Activated naive CD4-positive, alpha-beta T cell treated with anti-CD3 and anti-CD28 coated beads, Interleukin-2, amount 50 U/mL, for 72 hours (primary cell): ENCODE data around the gene PLA2R1. TPM values are rescaled to one million over a fixed set of nuclear protein-coding genes. Genes with fewer than 3 reads are reported as not detected.

Experiments
- ATAC-seq, 2 donors: fragments of 150-1000 bp; cut with Tn5 transposase; 2 replicates each; pipeline ENCODE4 v1.10.0; 2021; ENCODE audit warnings: mild to moderate bottlenecking in 2 of 2, moderate library complexity in 2 of 2
- DNase-seq, 2 donors: peaks; one replicate each; pipeline ENCODE4 v3.0.0; 2021 to 2022; ENCODE audit warnings: low spot score in 2 of 2
- H3K27ac Mint-ChIP-seq, 2 donors: one replicate each; pipeline ENCODE4 v1.8.0; 2022; ENCODE audit warnings: mild to moderate bottlenecking in 2 of 2, mixed read lengths in 2 of 2
- H3K36me3 Mint-ChIP-seq, 2 donors: one replicate each; pipeline ENCODE4 v1.8.0; 2022; ENCODE audit warnings: mixed read lengths in 2 of 2
- H3K9me3 Mint-ChIP-seq, 2 donors: one replicate each; pipeline ENCODE4 v1.8.0; 2022; ENCODE audit warnings: mixed read lengths in 2 of 2
- total RNA-seq, 2 donors: library from RNA; stranded (reverse); gene quantifications; one replicate each; pipeline ENCODE4 v1.2.3, GENCODE V29; 2022

The PLA2R1 gene
- total RNA-seq, 2 donors from 2014 or later = not detected

GRCh38 chr2:159939946-159940345 is 122.5 kb downstream of the PLA2R1 start:
- DNase-seq (no peak), ATAC-seq (peak in 1 of 2 donors; percentile 22)
- Mint-ChIP-seq H3K27ac (no peak overlapping the region), H3K9me3 (peaks cover 0 to 5% of the 10 kb centered on the region in 2 donors), H3K36me3 (peaks cover 0 to 5% of the 10 kb centered on the region in 2 donors)

GRCh38 chr2:159938395-159938794 is 124.0 kb downstream of the PLA2R1 start:
- Mint-ChIP-seq H3K9me3 (peaks cover 0 to 5% of the 10 kb centered on the region in 2 donors), H3K27ac (no peak overlapping the region), H3K36me3 (peaks cover 0 to 5% of the 10 kb centered on the region in 2 donors)
- DNase-seq (no peak), ATAC-seq (no peak)

GRCh38 chr2:159936471-159936870 is 125.9 kb downstream of the PLA2R1 start:
- H3K27ac Mint-ChIP-seq = no peak overlapping the region
- peaks cover 0 to 5% of the 10 kb centered on the region in 2 donors for H3K36me3 Mint-ChIP-seq
- ATAC-seq (no peak), DNase-seq (no peak)
- H3K9me3 Mint-ChIP-seq = peaks cover 0 to 5% of the 10 kb centered on the region in 2 donors

GRCh38 chr2:159933727-159934049 is 128.7 kb downstream of the PLA2R1 start:
- H3K36me3 Mint-ChIP-seq = peaks cover 0 to 5% of the 10 kb centered on the region in 2 donors
- ATAC-seq = no peak

GRCh38 chr2:159933040-159933726 is 129.2 kb downstream of the PLA2R1 start:
- H3K36me3 Mint-ChIP-seq = peaks cover 0 to 5% of the 10 kb centered on the region in 2 donors
- no peak for ATAC-seq

More at GRCh38 chr2:159933727-159934049, 128.7 kb downstream of the PLA2R1 start:
- Mint-ChIP-seq H3K27ac (no peak overlapping the region), H3K9me3 (peaks cover 0 to 5% of the 10 kb centered on the region in 2 donors)
- DNase-seq = no peak

GRCh38 chr2:159926695-159927094 is 135.7 kb downstream of the PLA2R1 start:
- DNase-seq = no peak
- H3K27ac Mint-ChIP-seq = no peak overlapping the region
- peaks cover 0 to 5% of the 10 kb centered on the region in 2 donors for H3K9me3 Mint-ChIP-seq
- ATAC-seq = no peak
- no peaks in the 10 kb centered on the region for H3K36me3 Mint-ChIP-seq

More at GRCh38 chr2:159933040-159933726, 129.2 kb downstream of the PLA2R1 start:
- no peak for DNase-seq
- Mint-ChIP-seq H3K27ac (no peak overlapping the region), H3K9me3 (peaks cover 0 to 8% of the 10 kb centered on the region in 2 donors)

- H3K9me3 Mint-ChIP-seq = peaks cover 0 to 5% of the 10 kb centered on the region in 2 donors
- ATAC-seq (no peak), DNase-seq (no peak)
- H3K36me3 Mint-ChIP-seq = no peaks in the 10 kb centered on the region
- H3K27ac Mint-ChIP-seq = no peak overlapping the region
These were observed 136.4 kb downstream of the PLA2R1 start for GRCh38 chr2:159925975-159926374.

- ATAC-seq (peak in 1 of 2 donors; percentile 34), DNase-seq (no peak)
- no peak overlapping the region for H3K27ac Mint-ChIP-seq
- H3K36me3 Mint-ChIP-seq = no peaks in the 10 kb centered on the region
- no peaks in the 10 kb centered on the region for H3K9me3 Mint-ChIP-seq
These were observed 139.9 kb downstream of the PLA2R1 start for GRCh38 chr2:159922563-159922962.

GRCh38 chr2:159921752-159922404 is 140.5 kb downstream of the PLA2R1 start:
- peak; percentile 71 to 81 for DNase-seq
- Mint-ChIP-seq H3K9me3 (no peaks in the 10 kb centered on the region), H3K27ac (peak overlapping the region in 1 of 2 donors; percentile 33), H3K36me3 (no peaks in the 10 kb centered on the region)
- ATAC-seq = peak; percentile 67 to 69

- no peaks in the 10 kb centered on the region for H3K36me3 Mint-ChIP-seq
- no peak for DNase-seq
- H3K9me3 Mint-ChIP-seq = no peaks in the 10 kb centered on the region
- ATAC-seq = no peak
- H3K27ac Mint-ChIP-seq = no peak overlapping the region
These were observed 145.9 kb downstream of the PLA2R1 start for GRCh38 chr2:159916511-159916910.

GRCh38 chr2:159913900-159914299 is 148.5 kb downstream of the PLA2R1 start:
- ATAC-seq (no peak), DNase-seq (no peak)
- H3K27ac Mint-ChIP-seq = no peak overlapping the region

GRCh38 chr2:159912580-159912979 is 149.8 kb downstream of the PLA2R1 start:
- Mint-ChIP-seq H3K36me3 (peaks cover 0 to 6% of the 10 kb centered on the region in 2 donors), H3K9me3 (peaks cover 0 to 6% of the 10 kb centered on the region in 2 donors), H3K27ac (no peak overlapping the region)
- DNase-seq (no peak), ATAC-seq (no peak)

More at GRCh38 chr2:159913900-159914299, 148.5 kb downstream of the PLA2R1 start:
- H3K36me3 Mint-ChIP-seq = peaks cover 0 to 6% of the 10 kb centered on the region in 2 donors
- peaks cover 0 to 6% of the 10 kb centered on the region in 2 donors for H3K9me3 Mint-ChIP-seq

GRCh38 chr2:159910951-159911350 is 151.5 kb downstream of the PLA2R1 start:
- ATAC-seq (no peak), DNase-seq (no peak)
- H3K9me3 Mint-ChIP-seq = peaks cover 0 to 6% of the 10 kb centered on the region in 2 donors
- H3K27ac Mint-ChIP-seq = no peak overlapping the region
- H3K36me3 Mint-ChIP-seq = peaks cover 0 to 6% of the 10 kb centered on the region in 2 donors

- DNase-seq = no peak
- no peak overlapping the region for H3K27ac Mint-ChIP-seq
- peaks cover 0 to 6% of the 10 kb centered on the region in 2 donors for H3K9me3 Mint-ChIP-seq
- H3K36me3 Mint-ChIP-seq = peaks cover 5 to 10% of the 10 kb centered on the region in 2 donors
- peak; percentile 17 to 42 for ATAC-seq
These were observed 153.8 kb downstream of the PLA2R1 start for GRCh38 chr2:159908623-159909022.

- Mint-ChIP-seq H3K9me3 (peaks cover 0 to 6% of the 10 kb centered on the region in 2 donors), H3K36me3 (peaks cover 12 to 17% of the 10 kb centered on the region in 2 donors), H3K27ac (no peak overlapping the region)
- ATAC-seq (no peak), DNase-seq (no peak)
These were observed 154.5 kb downstream of the PLA2R1 start for GRCh38 chr2:159907909-159908308.

- peak overlapping the region in 1 of 2 donors; percentile 40 for H3K27ac Mint-ChIP-seq
- DNase-seq = no peak
- peaks cover 0 to 6% of the 10 kb centered on the region in 2 donors for H3K9me3 Mint-ChIP-seq
- peaks cover 24 to 29% of the 10 kb centered on the region in 2 donors for H3K36me3 Mint-ChIP-seq
- no peak for ATAC-seq
These were observed 156.3 kb downstream of the PLA2R1 start for GRCh38 chr2:159905926-159906714.

GRCh38 chr2:159904959-159905305 is 157.5 kb downstream of the PLA2R1 start:
- peaks cover 25 to 34% of the 10 kb centered on the region in 2 donors for H3K36me3 Mint-ChIP-seq
- H3K9me3 Mint-ChIP-seq = peaks cover 0 to 6% of the 10 kb centered on the region in 2 donors
- no peak for DNase-seq
- ATAC-seq = peak in 1 of 2 donors; percentile 36
- H3K27ac Mint-ChIP-seq = peak overlapping the region; percentile 87 to 89
